GM21526 (cell line): ENCODE results near the gene USO1.
"Not testable (repeated sequence)": the region's sequence is repeated elsewhere in the genome, so short reads cannot be mapped to it uniquely, and the experiment has no call there.

Experiments
- ATAC-seq: cut with Tn5 transposase; IDR thresholded peaks from one replicate; pipeline ENCODE4 v1.9.1; 2021; ENCODE audit warnings: moderate library complexity; ENCODE audit not compliant: unreplicated experiment, low FRiP score

Gene USO1

GRCh38 chr4:75745161-75745560 lies 20.8 kb downstream of the USO1 start:
- no peak for ATAC-seq

- ATAC-seq = no peak
Measured at GRCh38 chr4:75745721-75746199, 21.4 kb downstream of the USO1 start.

GRCh38 chr4:75752637-75753036 lies 28.3 kb downstream of the USO1 start:
- ATAC-seq = no peak

GRCh38 chr4:75769036-75769435 lies 44.7 kb downstream of the USO1 start:
- ATAC-seq = no peak

GRCh38 chr4:75771607-75772006 lies 47.2 kb downstream of the USO1 start:
- no peak for ATAC-seq

GRCh38 chr4:75777589-75777988 lies 53.2 kb downstream of the USO1 start:
- no peak for ATAC-seq

GRCh38 chr4:75779105-75779757 lies 54.9 kb downstream of the USO1 start:
- ATAC-seq = no peak

GRCh38 chr4:75781305-75781704 lies 56.9 kb downstream of the USO1 start:
- ATAC-seq = no peak

GRCh38 chr4:75786526-75786925 lies 62.1 kb downstream of the USO1 start:
- ATAC-seq = no peak

- ATAC-seq = no peak
Measured at GRCh38 chr4:75786938-75787337, 62.6 kb downstream of the USO1 start.

GRCh38 chr4:75790024-75790423 lies 65.6 kb downstream of the USO1 start:
- no peak for ATAC-seq

GRCh38 chr4:75800972-75801371 lies 76.6 kb downstream of the USO1 start:
- ATAC-seq = no peak

- not testable (repeated sequence) for ATAC-seq
Measured at GRCh38 chr4:75806035-75806434, 81.7 kb downstream of the USO1 start.

GRCh38 chr4:75817901-75818300 lies 93.5 kb downstream of the USO1 start:
- no peak for ATAC-seq

- no peak for ATAC-seq
Measured at GRCh38 chr4:75819121-75819520, 94.7 kb downstream of the USO1 start.

- no peak for ATAC-seq
Measured at GRCh38 chr4:75820197-75820596, 95.8 kb downstream of the USO1 start.

GRCh38 chr4:75820676-75821075 lies 96.3 kb downstream of the USO1 start:
- no peak for ATAC-seq

- ATAC-seq = no peak
Measured at GRCh38 chr4:75821216-75821615, 96.8 kb downstream of the USO1 start.

- ATAC-seq = no peak
Measured at GRCh38 chr4:75821966-75822365, 97.6 kb downstream of the USO1 start.

GRCh38 chr4:75822416-75822815 lies 98.0 kb downstream of the USO1 start:
- no peak for ATAC-seq

GRCh38 chr4:75823812-75824211 lies 99.4 kb downstream of the USO1 start:
- no peak for ATAC-seq

GRCh38 chr4:75830906-75831305 lies 106.5 kb downstream of the USO1 start:
- no peak for ATAC-seq
